Measurements from ENCODE around the gene FGA.

Gene FGA

GRCh38 chr4:154578919-154579318 is 11.6 kb downstream of the FGA start:
- DNase-seq, result no peak

- DNase-seq, result no peak
Observed at GRCh38 chr4:154577324-154577723, 13.2 kb downstream of the FGA start.

GRCh38 chr4:154574311-154574710 is 16.2 kb downstream of the FGA start:
- DNase-seq, result no peak

GRCh38 chr4:154573190-154573870 is 17.2 kb downstream of the FGA start:
- no peak for DNase-seq

- no peak for DNase-seq
Observed at GRCh38 chr4:154569584-154569983, 21.0 kb downstream of the FGA start.

- no peak for DNase-seq
Observed at GRCh38 chr4:154569028-154569427, 21.5 kb downstream of the FGA start.

GRCh38 chr4:154566639-154567204 is 23.8 kb downstream of the FGA start:
- DNase-seq, result no peak

- DNase-seq, result no peak
Observed at GRCh38 chr4:154565704-154566103, 24.8 kb downstream of the FGA start.

- DNase-seq, result no peak
Observed at GRCh38 chr4:154564311-154564710, 26.2 kb downstream of the FGA start.

GRCh38 chr4:154562697-154563254 is 27.8 kb downstream of the FGA start, which contains the start of gene FGB:
Gene FGB, plus strand, starts transcription at chr4:154563011. Its CDS starts 8 bp downstream, at chr4:154563019.
- DNase-seq, result no peak

- DNase-seq, result no peak
Observed at GRCh38 chr4:154560824-154561231, 29.7 kb downstream of the FGA start.

- DNase-seq, result no peak
Observed at GRCh38 chr4:154560419-154560801, 30.1 kb downstream of the FGA start.

GRCh38 chr4:154559494-154560418 is 30.8 kb downstream of the FGA start:
- DNase-seq, result no peak

- DNase-seq, result no peak
Observed at GRCh38 chr4:154559141-154559493, 31.4 kb downstream of the FGA start.

- peak; percentile 26 for DNase-seq
Observed at GRCh38 chr4:154551872-154552686, 38.5 kb downstream of the FGA start.

GRCh38 chr4:154549894-154550790 is 40.4 kb downstream of the FGA start, which contains the start of gene PLRG1:
Gene PLRG1, minus strand, starts transcription at chr4:154550400. Its CDS starts 92 bp downstream, at chr4:154550308.
- DNase-seq, result peak; percentile 45

GRCh38 chr4:154545689-154546088 is 44.9 kb downstream of the FGA start:
- no peak for DNase-seq

GRCh38 chr4:154542271-154542879 is 48.2 kb downstream of the FGA start:
- DNase-seq, result no peak

All from NCI-H2029 treated with DMSO at 0.1 percent for 48 hours (cell line).